ENCODE measurements around the gene CACNG6. TPM values are rescaled to one million over a fixed set of nuclear protein-coding genes. Genes with fewer than 3 reads are reported as not detected.

Gene CACNG6
- polyA plus RNA-seq, 1 donor (not counting 4 experiments of a cell fraction or from before 2014, with no cell fraction given), result not detected

- Histone ChIP-seq H3K4me2 (ENCODE audit: control insufficient read depth, extremely low read depth, insufficient read depth, low read depth, low read length) (no peak overlapping the region), H3K27ac (ENCODE audit: control insufficient read depth, insufficient read depth, low read length) (no peak overlapping the region), H4K20me1 (ENCODE audit: control insufficient read depth, extremely low read depth, insufficient read depth, low read length) (no peaks in the 10 kb centered on the region), H3K79me2 (ENCODE audit: control insufficient read depth, insufficient read depth, low read length) (no peaks in the 10 kb centered on the region), H3K9me3 (ENCODE audit: control insufficient read depth, low read depth, low read length) (no peaks in the 10 kb centered on the region), H2AFZ (ENCODE audit: control insufficient read depth, low read length) (no peak overlapping the region), H3K4me3 (ENCODE audit: control insufficient read depth in 2 of 3, extremely low read depth in 1 of 3, insufficient read depth in 2 of 3, low read depth in 1 of 3, low read length in 3 of 3) (no peak overlapping the region), H3K36me3 (ENCODE audit: control insufficient read depth in 2 of 2, extremely low read depth in 1 of 2, insufficient read depth in 2 of 2, low read length in 2 of 2) (no peaks in the 10 kb centered on the region), H3K27me3 (ENCODE audit: control insufficient read depth, extremely low read depth, insufficient read depth, low read length) (peaks cover 4% of the 10 kb centered on the region), H3K4me1 (ENCODE audit: control insufficient read depth, extremely low read depth, insufficient read depth, low read length) (no peaks in the 10 kb centered on the region), H3K9ac (ENCODE audit: control insufficient read depth, extremely low read depth, insufficient read depth, low read length) (no peak overlapping the region), H3K9me1 (ENCODE audit: control insufficient read depth, extremely low read depth, insufficient read depth, low read length) (no peaks in the 10 kb centered on the region)
- no peak for TF ChIP-seq EZH2 (IDR thresholded peaks at IDR 0.05; ENCODE audit: low read length)
- TF ChIP-seq CTCF (optimal IDR thresholded peaks at IDR 0.05 in 1 of 3, IDR thresholded peaks at IDR 0.05 in 1 of 3, conservative IDR thresholded peaks at IDR 0.05 in 1 of 3; ENCODE audit: extremely low read depth in 1 of 3, insufficient read depth in 2 of 3, low read length in 3 of 3), result no peak
- no peak for FAIRE-seq
- dilution Hi-C loops (cut with MboI; ENCODE audit: extremely low pct_ligation_motif_present, low sequenced_read_pairs), result no loop called here
- no peak for DNase-seq (ENCODE audit: low read depth, low spot score)
These were observed 23.6 kb downstream of the CACNG6 start for GRCh38 chr19:54014920-54015560.

- H3K27me3 ChIP-seq (ENCODE audit: control insufficient read depth, extremely low read depth, insufficient read depth, low read length), result no peaks in the 10 kb centered on the region
- H3K4me1 ChIP-seq (ENCODE audit: control insufficient read depth, extremely low read depth, insufficient read depth, low read length), result no peaks in the 10 kb centered on the region
- H3K4me2 ChIP-seq (ENCODE audit: control insufficient read depth, extremely low read depth, insufficient read depth, low read depth, low read length), result no peak overlapping the region
- no peaks in the 10 kb centered on the region for H3K9me1 ChIP-seq (ENCODE audit: control insufficient read depth, extremely low read depth, insufficient read depth, low read length)
- dilution Hi-C loops (cut with MboI; ENCODE audit: extremely low pct_ligation_motif_present, low sequenced_read_pairs), result no loop called here
- TF ChIP-seq EZH2 (IDR thresholded peaks at IDR 0.05; ENCODE audit: low read length) (no peak), CTCF (optimal IDR thresholded peaks at IDR 0.05 in 1 of 3, IDR thresholded peaks at IDR 0.05 in 1 of 3, conservative IDR thresholded peaks at IDR 0.05 in 1 of 3; ENCODE audit: extremely low read depth in 1 of 3, insufficient read depth in 2 of 3, low read length in 3 of 3) (no peak)
- no peak for DNase-seq (ENCODE audit: low read depth, low spot score)
- no peak for FAIRE-seq
- no peak overlapping the region for H3K4me3 ChIP-seq (ENCODE audit: control insufficient read depth in 2 of 3, extremely low read depth in 1 of 3, insufficient read depth in 2 of 3, low read depth in 1 of 3, low read length in 3 of 3)
- H3K36me3 ChIP-seq (ENCODE audit: control insufficient read depth in 2 of 2, extremely low read depth in 1 of 2, insufficient read depth in 2 of 2, low read length in 2 of 2), result no peaks in the 10 kb centered on the region
- no peak overlapping the region for H3K9ac ChIP-seq (ENCODE audit: control insufficient read depth, extremely low read depth, insufficient read depth, low read length)
- no peaks in the 10 kb centered on the region for H4K20me1 ChIP-seq (ENCODE audit: control insufficient read depth, extremely low read depth, insufficient read depth, low read length)
- no peaks in the 10 kb centered on the region for H3K9me3 ChIP-seq (ENCODE audit: control insufficient read depth, low read depth, low read length)
- H3K27ac ChIP-seq (ENCODE audit: control insufficient read depth, insufficient read depth, low read length), result no peak overlapping the region
- no peak overlapping the region for H2AFZ ChIP-seq (ENCODE audit: control insufficient read depth, low read length)
- no peaks in the 10 kb centered on the region for H3K79me2 ChIP-seq (ENCODE audit: control insufficient read depth, insufficient read depth, low read length)
These were observed 25.8 kb downstream of the CACNG6 start for GRCh38 chr19:54017261-54017660.
